GM06990 (cell line): ENCODE data around the gene GABRB1.

Source experiments
- DNase-seq: peaks from one replicate; pipeline ENCODE4 v3.0.0-alpha.2; 2011; ENCODE audit not compliant: insufficient read length; ENCODE audit errors: extremely low read depth
- H3K27me3 ChIP-seq: replicated peaks from 2 replicates; pipeline ENCODE4 v1.6.0; 2011; ENCODE audit warnings: low read length; ENCODE audit not compliant: control insufficient read depth, insufficient read depth
- H3K36me3 ChIP-seq: 2 replicates; pipeline ENCODE4 v1.5.1; 2011; ENCODE audit warnings: low read length; ENCODE audit not compliant: control insufficient read depth, insufficient read depth
- H3K4me3 ChIP-seq: replicated peaks from 2 replicates; pipeline ENCODE4 v1.5.1; 2011; ENCODE audit warnings: low read depth, mild to moderate bottlenecking, control low read depth, low read length
- TF ChIP-seq, protein P1 (sequence below): IDR thresholded peaks from 2 replicates; pipeline ENCODE4 v1.5.1; 2011; ENCODE audit warnings: low read length, control low read depth, mild to moderate bottlenecking, inconsistent platforms; ENCODE audit not compliant: insufficient read depth, poor library complexity, severe bottlenecking

Gene GABRB1

DNA sequence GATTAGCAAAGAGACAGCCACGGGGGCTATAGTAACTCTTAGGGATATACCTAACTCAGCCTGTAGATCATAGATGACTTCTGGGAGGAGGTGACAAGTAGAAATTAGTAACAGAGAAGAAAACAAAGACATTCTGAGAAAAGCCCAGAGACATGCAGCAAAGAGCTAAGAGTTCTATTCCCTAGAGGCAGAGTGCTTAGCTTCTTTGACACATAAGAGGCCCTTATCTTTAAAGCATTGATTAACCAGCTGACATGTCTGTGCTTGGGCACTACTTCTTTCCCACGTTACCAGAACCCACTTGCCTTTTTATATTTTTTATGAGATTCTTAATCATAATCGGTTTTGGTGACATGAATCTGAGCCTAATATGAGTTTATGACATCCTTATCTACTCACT lies 179.5 kb downstream of the GABRB1 start:
- H3K4me3 ChIP-seq = no peak overlapping the region
- TF ChIP-seq, protein P1, sequence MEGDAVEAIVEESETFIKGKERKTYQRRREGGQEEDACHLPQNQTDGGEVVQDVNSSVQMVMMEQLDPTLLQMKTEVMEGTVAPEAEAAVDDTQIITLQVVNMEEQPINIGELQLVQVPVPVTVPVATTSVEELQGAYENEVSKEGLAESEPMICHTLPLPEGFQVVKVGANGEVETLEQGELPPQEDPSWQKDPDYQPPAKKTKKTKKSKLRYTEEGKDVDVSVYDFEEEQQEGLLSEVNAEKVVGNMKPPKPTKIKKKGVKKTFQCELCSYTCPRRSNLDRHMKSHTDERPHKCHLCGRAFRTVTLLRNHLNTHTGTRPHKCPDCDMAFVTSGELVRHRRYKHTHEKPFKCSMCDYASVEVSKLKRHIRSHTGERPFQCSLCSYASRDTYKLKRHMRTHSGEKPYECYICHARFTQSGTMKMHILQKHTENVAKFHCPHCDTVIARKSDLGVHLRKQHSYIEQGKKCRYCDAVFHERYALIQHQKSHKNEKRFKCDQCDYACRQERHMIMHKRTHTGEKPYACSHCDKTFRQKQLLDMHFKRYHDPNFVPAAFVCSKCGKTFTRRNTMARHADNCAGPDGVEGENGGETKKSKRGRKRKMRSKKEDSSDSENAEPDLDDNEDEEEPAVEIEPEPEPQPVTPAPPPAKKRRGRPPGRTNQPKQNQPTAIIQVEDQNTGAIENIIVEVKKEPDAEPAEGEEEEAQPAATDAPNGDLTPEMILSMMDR = no peak
- no peak for DNase-seq
- H3K36me3 ChIP-seq = no peaks in the 10 kb centered on the region
- H3K27me3 ChIP-seq = no peaks in the 10 kb centered on the region

DNA sequence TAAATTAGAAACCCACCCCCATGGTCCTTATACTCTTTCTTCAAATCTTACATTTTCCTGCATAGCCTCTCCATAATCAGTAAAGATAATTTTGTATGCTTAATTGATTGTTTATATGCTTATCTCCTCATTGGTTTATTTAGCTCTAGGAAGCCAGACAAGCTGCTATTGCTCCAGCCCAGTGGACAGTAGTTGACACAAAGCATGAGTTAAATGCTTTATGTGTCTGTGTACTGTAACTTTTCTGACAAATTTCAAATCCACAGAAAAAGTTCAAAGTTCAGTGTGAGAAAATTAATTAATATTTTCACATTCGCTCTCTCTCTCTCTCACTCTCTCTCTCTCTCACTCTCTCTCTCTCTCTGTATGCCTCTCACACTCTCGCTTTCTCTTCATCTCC lies 181.7 kb downstream of the GABRB1 start:
- DNase-seq = no peak
- H3K36me3 ChIP-seq = no peaks in the 10 kb centered on the region
- H3K4me3 ChIP-seq = no peak overlapping the region
- H3K27me3 ChIP-seq = no peaks in the 10 kb centered on the region
- TF ChIP-seq, protein P1 = no peak

DNA sequence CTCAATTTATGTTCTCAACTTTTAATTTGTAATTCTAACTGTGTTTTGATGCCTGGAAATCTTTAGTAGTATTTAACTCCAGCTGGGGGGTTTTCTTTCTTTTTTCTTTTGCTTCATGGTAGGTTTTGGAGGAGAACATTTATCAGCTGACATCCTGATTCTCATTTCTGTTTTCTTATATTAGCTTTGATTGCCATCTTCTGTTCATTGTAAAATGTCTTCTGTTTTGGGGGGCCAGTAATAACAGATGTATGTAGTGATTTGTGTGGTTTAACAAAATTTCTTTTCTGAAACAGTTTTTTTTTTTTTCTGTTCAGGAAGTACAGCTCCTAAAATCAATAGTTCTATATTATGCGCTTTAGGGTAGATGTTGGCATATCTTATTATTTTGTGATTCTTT lies 182.2 kb downstream of the GABRB1 start:
- DNase-seq = no peak
- TF ChIP-seq, protein P1 = no peak
- H3K4me3 ChIP-seq = no peak overlapping the region
- no peaks in the 10 kb centered on the region for H3K27me3 ChIP-seq
- H3K36me3 ChIP-seq = no peaks in the 10 kb centered on the region

DNA sequence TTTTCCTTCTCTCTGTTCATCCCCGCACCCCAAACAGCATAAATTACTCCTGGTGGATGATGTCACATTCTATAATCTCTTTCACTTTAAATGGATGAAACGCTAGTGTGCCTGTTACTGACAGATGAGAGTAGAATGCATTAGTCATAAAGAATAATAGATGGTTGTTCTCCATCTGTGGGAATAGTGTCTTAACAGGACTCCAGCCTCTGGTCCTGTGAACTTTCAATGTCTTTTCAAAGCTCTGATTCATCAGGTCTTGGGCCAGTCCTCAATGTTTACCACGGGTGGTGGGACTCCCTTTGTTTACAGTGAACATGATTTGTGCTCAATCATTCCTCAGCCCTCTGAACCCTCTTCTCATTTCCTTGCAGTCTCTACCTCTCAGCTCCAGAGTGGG lies 182.6 kb downstream of the GABRB1 start:
- H3K27me3 ChIP-seq = no peaks in the 10 kb centered on the region
- no peak overlapping the region for H3K4me3 ChIP-seq
- DNase-seq = no peak
- TF ChIP-seq, protein P1 = no peak
- no peaks in the 10 kb centered on the region for H3K36me3 ChIP-seq

DNA sequence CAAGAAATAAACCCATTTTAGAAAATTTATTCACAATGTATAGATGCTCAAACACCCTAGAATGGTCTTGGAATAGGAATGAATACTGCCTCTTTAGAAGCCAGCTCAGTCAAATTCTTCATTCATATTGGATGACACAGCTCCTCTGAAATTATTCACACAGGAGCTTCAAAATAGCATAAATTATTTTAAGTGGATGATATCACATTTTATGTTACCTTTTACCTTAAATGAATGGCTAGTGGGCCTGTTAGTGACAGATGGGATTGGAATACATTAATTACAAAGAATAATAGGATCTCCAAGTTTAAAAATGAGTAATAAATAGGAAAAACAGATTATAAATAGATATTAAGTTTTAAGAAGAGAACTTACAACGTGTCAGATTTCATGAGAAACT lies 184.4 kb downstream of the GABRB1 start:
- TF ChIP-seq, protein P1 = no peak
- DNase-seq = no peak
- no peak overlapping the region for H3K4me3 ChIP-seq

DNA sequence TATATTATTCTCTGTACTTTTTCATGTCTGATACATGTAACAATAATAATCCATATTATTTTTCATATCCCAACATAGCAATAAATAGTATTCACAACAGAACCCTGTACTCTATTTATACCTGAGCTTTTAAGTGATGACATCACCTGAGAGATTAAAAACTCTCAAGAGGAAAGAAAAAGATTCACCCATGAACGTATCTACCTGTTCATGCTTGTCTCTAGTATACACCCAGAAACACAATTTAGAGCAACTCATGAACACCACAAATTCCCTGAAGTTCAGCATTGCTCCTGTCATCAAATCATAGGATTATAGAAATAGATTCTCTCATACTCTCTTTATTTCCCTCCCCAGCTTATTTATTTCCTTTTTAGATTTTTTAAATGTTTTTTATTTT lies 185.9 kb downstream of the GABRB1 start:
- Histone ChIP-seq H3K36me3 (no peaks in the 10 kb centered on the region), H3K4me3 (no peak overlapping the region), H3K27me3 (no peaks in the 10 kb centered on the region)
- TF ChIP-seq, protein P1 = no peak
- no peak for DNase-seq

More for the DNA sequence above, 184.4 kb downstream of the GABRB1 start:
- Histone ChIP-seq H3K27me3 (no peaks in the 10 kb centered on the region), H3K36me3 (no peaks in the 10 kb centered on the region)
